Caco-2 (cell line): ENCODE measurements around the gene NAP1L4. TPM values are rescaled to one million over a fixed set of nuclear protein-coding genes. Genes with fewer than 3 reads are reported as not detected.
A peak's percentile ranks its signal among the peaks of the same experiment; 100 is the strongest.

Source experiments
- BruUV-seq: library from RNA; stranded (reverse); fragments of 400-500 nt; replicated peaks from 2 replicates; lab custom pipeline; 2021; lab: Mats Ljungman, UMichigan
- CTCF ChIA-PET: fragments of 300-600 bp; sonication (Branson Sonifier 250); formaldehyde crosslinking; loops from one replicate; lab custom pipeline; 2022; ENCODE audit warnings: antibody characterized with exemption; lab: Charles Lee
- POLR2A ChIA-PET: fragments of 300-600 bp; sonication (Branson Sonifier 250); formaldehyde crosslinking; loops from one replicate; lab custom pipeline; 2022; ENCODE audit warnings: antibody characterized with exemption; lab: Charles Lee
- DNase-seq, 2 experiments: peaks; one replicate each; pipeline versions ENCODE4 v3.0.0 to v3.0.0-alpha.2; 2020 to 2022
- H3K27me3 ChIP-seq: replicated peaks from 2 replicates; pipeline ENCODE4 v1.6.0; 2011; ENCODE audit warnings: low read length; ENCODE audit not compliant: control insufficient read depth, insufficient read depth
- H3K36me3 ChIP-seq: 2 replicates; pipeline ENCODE4 v1.5.1; 2011; ENCODE audit warnings: low read length; ENCODE audit not compliant: control insufficient read depth, insufficient read depth
- H3K4me1 ChIP-seq: fragments of 250-450 bp; sonication (Bioruptor Pico); 2 replicates; pipeline ENCODE4 v1.5.1; 2020; ENCODE audit warnings: mild to moderate bottlenecking
- H3K4me3 ChIP-seq: 2 replicates; pipeline ENCODE4 v1.5.1; 2011; ENCODE audit warnings: low read depth, mild to moderate bottlenecking, control low read depth, low read length
- H3K9me3 ChIP-seq: fragments of 250-450 bp; sonication (Bioruptor Pico); 2 replicates; pipeline ENCODE4 v1.5.1; 2020; ENCODE audit warnings: mild to moderate bottlenecking, moderate library complexity
- H3K27ac Mint-ChIP-seq: one replicate; pipeline ENCODE4 v1.8.0; 2022; ENCODE audit warnings: mixed read lengths; ENCODE audit not compliant: unreplicated experiment
- H3K27me3 Mint-ChIP-seq: one replicate; pipeline ENCODE4 v1.8.0; 2022; ENCODE audit warnings: mixed read lengths; ENCODE audit not compliant: insufficient read depth, unreplicated experiment
- H3K36me3 Mint-ChIP-seq: one replicate; pipeline ENCODE4 v1.8.0; 2022; ENCODE audit warnings: mild to moderate bottlenecking, mixed read lengths; ENCODE audit not compliant: insufficient read depth, unreplicated experiment
- H3K4me1 Mint-ChIP-seq: one replicate; pipeline ENCODE4 v1.8.0; 2022; ENCODE audit warnings: low read depth, mixed read lengths; ENCODE audit not compliant: unreplicated experiment
- H3K4me3 Mint-ChIP-seq: one replicate; pipeline ENCODE4 v1.8.0; 2022; ENCODE audit warnings: mild to moderate bottlenecking, moderate library complexity, mixed read lengths; ENCODE audit not compliant: unreplicated experiment
- H3K9me3 Mint-ChIP-seq: one replicate; pipeline ENCODE4 v1.8.0; 2022; ENCODE audit warnings: mixed read lengths; ENCODE audit not compliant: unreplicated experiment
- CTCF ChIP-seq, 2 experiments: fragments of 200-600 bp in 1 of 2; IDR thresholded peaks; 1 replicate in 1 of 2; 2 replicates in 1 of 2; pipeline versions ENCODE4 v1.5.1 to v1.8.0; 2011 to 2022; ENCODE audit warnings: antibody characterized with exemption in 1 of 2, control low read depth in 1 of 2, inconsistent platforms in 1 of 2, low read depth in 1 of 2, low read length in 1 of 2, mild to moderate bottlenecking in 1 of 2, moderate library complexity in 1 of 2; ENCODE audit not compliant: insufficient read depth in 1 of 2, severe bottlenecking in 1 of 2, unreplicated experiment in 1 of 2
- intact Hi-C: fragments of 100-400 bp; cut with micrococcal nuclease; formaldehyde crosslinking; loops from one replicate; pipeline ENCODE4 v1.10.0; 2022; ENCODE audit not compliant: unreplicated experiment
- total RNA-seq: library from RNA; stranded (reverse); gene quantifications from 2 replicates; pipeline ENCODE4 v1.2.3, GENCODE V29; 2022

NAP1L4 gene
- total RNA-seq, 1 experiment from 2014 or later = 215 TPM

DNA sequence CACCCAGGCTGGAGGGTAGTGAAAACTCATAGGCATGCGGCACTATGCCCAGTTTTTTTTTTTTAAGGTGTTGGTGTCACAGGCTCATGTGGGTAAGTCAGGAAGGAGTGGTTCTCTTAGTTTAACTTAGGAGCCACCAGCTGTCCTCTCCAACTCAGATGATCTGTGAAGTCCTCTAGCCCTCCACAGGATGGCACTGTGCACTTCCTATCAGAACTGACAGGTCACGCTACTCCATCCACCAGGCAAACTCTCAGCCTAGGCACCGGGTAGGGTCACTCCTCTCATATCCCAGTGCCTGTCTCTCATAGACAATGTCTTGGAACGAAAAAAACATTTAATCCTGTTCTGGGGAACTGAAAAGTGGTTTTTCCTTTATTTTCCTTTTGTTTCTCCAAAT, 16.5 kb downstream of the NAP1L4 start:
- Mint-ChIP-seq H3K4me3 (no peak overlapping the region), H3K9me3 (no peaks in the 10 kb centered on the region), H3K36me3 (peaks cover 85% of the 10 kb centered on the region), H3K27me3 (no peaks in the 10 kb centered on the region), H3K27ac (no peak overlapping the region), H3K4me1 (no peaks in the 10 kb centered on the region)
- POLR2A ChIA-PET = interaction anchor here (0.5 to 1.3 kb wide), 2 partner anchors 11 to 17 kb away, joined by 3 read pairs; partner anchors contain the start of gene NAP1L4
- TF ChIP-seq CTCF (IDR thresholded peaks at IDR 0.05; ENCODE audit: insufficient read depth in 1 of 2, low read depth in 1 of 2, low read length in 1 of 2, severe bottlenecking in 1 of 2, unreplicated experiment in 1 of 2) = peak; percentile 54 to 67
- Histone ChIP-seq H3K9me3 (no peaks in the 10 kb centered on the region), H3K27me3 (no peaks in the 10 kb centered on the region), H3K4me1 (no peaks in the 10 kb centered on the region), H3K36me3 (peaks cover 9% of the 10 kb centered on the region), H3K4me3 (no peak overlapping the region)
- CTCF ChIA-PET = interaction anchor here (0.7 to 2.4 kb wide), 2 partner anchors 116 to 840 kb away, joined by 3 to 12 read pairs; no protein-coding TSS in a partner anchor
- intact Hi-C loops = loop anchor here (5.0 kb wide), 1 partner anchor 47 kb away; no protein-coding TSS in a partner anchor
- no TSS peak for BruUV-seq
- peak in 1 of 2 experiments; percentile 43 for DNase-seq

DNA sequence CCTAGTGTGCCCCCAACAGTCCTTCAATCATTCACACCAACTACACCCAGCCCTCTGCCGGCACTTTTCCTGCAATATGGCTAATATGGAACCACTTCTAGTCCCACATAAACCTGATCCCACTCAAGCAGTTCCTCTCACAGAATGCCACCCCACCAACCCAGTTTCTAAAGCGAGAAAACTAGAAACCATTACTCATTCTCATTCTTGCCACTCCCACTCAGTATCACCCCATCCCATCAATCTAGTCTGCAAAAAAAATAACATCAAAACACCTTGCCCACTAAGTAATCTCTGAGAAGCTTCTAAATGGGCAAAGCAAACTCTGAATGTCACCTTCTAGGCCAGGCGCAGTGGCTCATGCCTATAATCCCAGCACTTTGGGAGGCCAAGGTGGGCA, 17.9 kb downstream of the NAP1L4 start:
- H3K27me3 ChIP-seq = no peaks in the 10 kb centered on the region
- no peak overlapping the region for H3K4me3 ChIP-seq
- Mint-ChIP-seq H3K4me1 (no peaks in the 10 kb centered on the region), H3K4me3 (no peak overlapping the region), H3K36me3 (peaks cover 90% of the 10 kb centered on the region), H3K9me3 (no peaks in the 10 kb centered on the region), H3K27me3 (no peaks in the 10 kb centered on the region), H3K27ac (peak overlapping the region; percentile 15)
- DNase-seq = no peak
- intact Hi-C loops = no loop called here
- H3K4me1 ChIP-seq = no peaks in the 10 kb centered on the region
- ChIA-PET POLR2A (no interaction called here), CTCF (no interaction called here)
- H3K36me3 ChIP-seq = peaks cover 12% of the 10 kb centered on the region
- no peaks in the 10 kb centered on the region for H3K9me3 ChIP-seq
- TF ChIP-seq CTCF (IDR thresholded peaks at IDR 0.05; ENCODE audit: insufficient read depth in 1 of 2, low read depth in 1 of 2, low read length in 1 of 2, severe bottlenecking in 1 of 2, unreplicated experiment in 1 of 2) = no peak
- no TSS peak for BruUV-seq

- Mint-ChIP-seq H3K36me3 (peaks cover 94% of the 10 kb centered on the region), H3K27me3 (no peaks in the 10 kb centered on the region), H3K4me3 (no peak overlapping the region), H3K27ac (no peak overlapping the region), H3K9me3 (no peaks in the 10 kb centered on the region), H3K4me1 (no peaks in the 10 kb centered on the region)
- Histone ChIP-seq H3K27me3 (no peaks in the 10 kb centered on the region), H3K4me3 (no peak overlapping the region), H3K4me1 (no peaks in the 10 kb centered on the region), H3K36me3 (peaks cover 15% of the 10 kb centered on the region), H3K9me3 (no peaks in the 10 kb centered on the region)
- intact Hi-C loops = no loop called here
- no peak for DNase-seq
- no TSS peak for BruUV-seq
- CTCF ChIA-PET = no interaction called here
- POLR2A ChIA-PET = no interaction called here
- TF ChIP-seq CTCF (IDR thresholded peaks at IDR 0.05; ENCODE audit: insufficient read depth in 1 of 2, low read depth in 1 of 2, low read length in 1 of 2, severe bottlenecking in 1 of 2, unreplicated experiment in 1 of 2) = no peak
Measured at GRCh38 chr11:2968341-2968900, 23.7 kb downstream of the NAP1L4 start.
